Caco-2 (cell line): ENCODE measurements around the gene NPAS3. TPM values are rescaled to one million over a fixed set of nuclear protein-coding genes. Genes with fewer than 3 reads are reported as not detected.

Experiments
- BruUV-seq: library from RNA; stranded (reverse); fragments of 400-500 nt; replicated peaks from 2 replicates; lab custom pipeline; 2021; lab: Mats Ljungman, UMichigan
- CTCF ChIA-PET: fragments of 300-600 bp; sonication (Branson Sonifier 250); formaldehyde crosslinking; loops from one replicate; lab custom pipeline; 2022; ENCODE audit warnings: antibody characterized with exemption; lab: Charles Lee
- POLR2A ChIA-PET: fragments of 300-600 bp; sonication (Branson Sonifier 250); formaldehyde crosslinking; loops from one replicate; lab custom pipeline; 2022; ENCODE audit warnings: antibody characterized with exemption; lab: Charles Lee
- DNase-seq, 2 experiments: peaks; one replicate each; pipeline versions ENCODE4 v3.0.0 to v3.0.0-alpha.2; 2020 to 2022
- H3K27me3 ChIP-seq: replicated peaks from 2 replicates; pipeline ENCODE4 v1.6.0; 2011; ENCODE audit warnings: low read length; ENCODE audit not compliant: control insufficient read depth, insufficient read depth
- H3K36me3 ChIP-seq: 2 replicates; pipeline ENCODE4 v1.5.1; 2011; ENCODE audit warnings: low read length; ENCODE audit not compliant: control insufficient read depth, insufficient read depth
- H3K4me1 ChIP-seq: fragments of 250-450 bp; sonication (Bioruptor Pico); 2 replicates; pipeline ENCODE4 v1.5.1; 2020; ENCODE audit warnings: mild to moderate bottlenecking
- H3K4me3 ChIP-seq: 2 replicates; pipeline ENCODE4 v1.5.1; 2011; ENCODE audit warnings: low read depth, mild to moderate bottlenecking, control low read depth, low read length
- H3K9me3 ChIP-seq: fragments of 250-450 bp; sonication (Bioruptor Pico); 2 replicates; pipeline ENCODE4 v1.5.1; 2020; ENCODE audit warnings: mild to moderate bottlenecking, moderate library complexity
- H3K27ac Mint-ChIP-seq: one replicate; pipeline ENCODE4 v1.8.0; 2022; ENCODE audit warnings: mixed read lengths; ENCODE audit not compliant: unreplicated experiment
- H3K27me3 Mint-ChIP-seq: one replicate; pipeline ENCODE4 v1.8.0; 2022; ENCODE audit warnings: mixed read lengths; ENCODE audit not compliant: insufficient read depth, unreplicated experiment
- H3K36me3 Mint-ChIP-seq: one replicate; pipeline ENCODE4 v1.8.0; 2022; ENCODE audit warnings: mild to moderate bottlenecking, mixed read lengths; ENCODE audit not compliant: insufficient read depth, unreplicated experiment
- H3K4me1 Mint-ChIP-seq: one replicate; pipeline ENCODE4 v1.8.0; 2022; ENCODE audit warnings: low read depth, mixed read lengths; ENCODE audit not compliant: unreplicated experiment
- H3K4me3 Mint-ChIP-seq: one replicate; pipeline ENCODE4 v1.8.0; 2022; ENCODE audit warnings: mild to moderate bottlenecking, moderate library complexity, mixed read lengths; ENCODE audit not compliant: unreplicated experiment
- H3K9me3 Mint-ChIP-seq: one replicate; pipeline ENCODE4 v1.8.0; 2022; ENCODE audit warnings: mixed read lengths; ENCODE audit not compliant: unreplicated experiment
- intact Hi-C: fragments of 100-400 bp; cut with micrococcal nuclease; formaldehyde crosslinking; loops from one replicate; pipeline ENCODE4 v1.10.0; 2022; ENCODE audit not compliant: unreplicated experiment
- total RNA-seq: library from RNA; stranded (reverse); gene quantifications from 2 replicates; pipeline ENCODE4 v1.2.3, GENCODE V29; 2022
- TF ChIP-seq, protein P1 (sequence below), 2 experiments: fragments of 200-600 bp in 1 of 2; IDR thresholded peaks; 1 replicate in 1 of 2; 2 replicates in 1 of 2; pipeline versions ENCODE4 v1.5.1 to v1.8.0; 2011 to 2022; ENCODE audit warnings: antibody characterized with exemption in 1 of 2, control low read depth in 1 of 2, inconsistent platforms in 1 of 2, low read depth in 1 of 2, low read length in 1 of 2, mild to moderate bottlenecking in 1 of 2, moderate library complexity in 1 of 2; ENCODE audit not compliant: insufficient read depth in 1 of 2, severe bottlenecking in 1 of 2, unreplicated experiment in 1 of 2

The NPAS3 gene
- total RNA-seq, 1 experiment from 2014 or later: not detected

DNA sequence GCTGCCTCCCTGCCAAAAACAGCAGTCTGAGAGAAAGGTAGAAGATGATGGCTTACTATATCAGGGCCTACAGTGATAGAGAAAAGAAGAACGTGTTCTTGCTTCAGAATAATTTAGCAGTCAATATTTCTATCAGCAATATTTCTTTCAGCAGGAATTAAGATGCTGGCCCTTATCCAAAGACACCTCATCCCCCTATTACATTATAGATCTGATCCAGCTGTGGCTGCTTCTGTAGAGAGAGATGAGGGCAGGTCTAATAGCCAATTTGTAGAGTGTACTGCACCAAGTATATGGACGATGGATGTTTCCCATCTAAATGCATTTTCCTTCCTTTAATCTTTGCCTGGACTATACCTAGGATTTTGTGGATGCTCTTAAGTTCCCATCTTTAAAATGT lies 451.7 kb downstream of the NPAS3 start:
- Mint-ChIP-seq H3K9me3 (no peaks in the 10 kb centered on the region), H3K36me3 (no peaks in the 10 kb centered on the region), H3K4me3 (no peak overlapping the region), H3K4me1 (peaks cover 16% of the 10 kb centered on the region), H3K27ac (no peak overlapping the region), H3K27me3 (no peaks in the 10 kb centered on the region)
- BruUV-seq: no TSS peak
- intact Hi-C loops: no loop called here
- TF ChIP-seq, protein P1, sequence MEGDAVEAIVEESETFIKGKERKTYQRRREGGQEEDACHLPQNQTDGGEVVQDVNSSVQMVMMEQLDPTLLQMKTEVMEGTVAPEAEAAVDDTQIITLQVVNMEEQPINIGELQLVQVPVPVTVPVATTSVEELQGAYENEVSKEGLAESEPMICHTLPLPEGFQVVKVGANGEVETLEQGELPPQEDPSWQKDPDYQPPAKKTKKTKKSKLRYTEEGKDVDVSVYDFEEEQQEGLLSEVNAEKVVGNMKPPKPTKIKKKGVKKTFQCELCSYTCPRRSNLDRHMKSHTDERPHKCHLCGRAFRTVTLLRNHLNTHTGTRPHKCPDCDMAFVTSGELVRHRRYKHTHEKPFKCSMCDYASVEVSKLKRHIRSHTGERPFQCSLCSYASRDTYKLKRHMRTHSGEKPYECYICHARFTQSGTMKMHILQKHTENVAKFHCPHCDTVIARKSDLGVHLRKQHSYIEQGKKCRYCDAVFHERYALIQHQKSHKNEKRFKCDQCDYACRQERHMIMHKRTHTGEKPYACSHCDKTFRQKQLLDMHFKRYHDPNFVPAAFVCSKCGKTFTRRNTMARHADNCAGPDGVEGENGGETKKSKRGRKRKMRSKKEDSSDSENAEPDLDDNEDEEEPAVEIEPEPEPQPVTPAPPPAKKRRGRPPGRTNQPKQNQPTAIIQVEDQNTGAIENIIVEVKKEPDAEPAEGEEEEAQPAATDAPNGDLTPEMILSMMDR (IDR thresholded peaks at IDR 0.05; ENCODE audit: insufficient read depth in 1 of 2, low read depth in 1 of 2, low read length in 1 of 2, severe bottlenecking in 1 of 2, unreplicated experiment in 1 of 2): no peak
- ChIA-PET POLR2A (no interaction called here), CTCF (no interaction called here)
- DNase-seq: no peak
- 0 out of 2 replicates have a peak, but pooled peaks cover 4% of the 10 kb centered on the region for H3K4me1 ChIP-seq
- no peaks in the 10 kb centered on the region for H3K27me3 ChIP-seq
- no peak overlapping the region for H3K4me3 ChIP-seq
- no peaks in the 10 kb centered on the region for H3K36me3 ChIP-seq
- 0 out of 2 replicates have a peak, but pooled peaks cover 4% of the 10 kb centered on the region for H3K9me3 ChIP-seq

DNA sequence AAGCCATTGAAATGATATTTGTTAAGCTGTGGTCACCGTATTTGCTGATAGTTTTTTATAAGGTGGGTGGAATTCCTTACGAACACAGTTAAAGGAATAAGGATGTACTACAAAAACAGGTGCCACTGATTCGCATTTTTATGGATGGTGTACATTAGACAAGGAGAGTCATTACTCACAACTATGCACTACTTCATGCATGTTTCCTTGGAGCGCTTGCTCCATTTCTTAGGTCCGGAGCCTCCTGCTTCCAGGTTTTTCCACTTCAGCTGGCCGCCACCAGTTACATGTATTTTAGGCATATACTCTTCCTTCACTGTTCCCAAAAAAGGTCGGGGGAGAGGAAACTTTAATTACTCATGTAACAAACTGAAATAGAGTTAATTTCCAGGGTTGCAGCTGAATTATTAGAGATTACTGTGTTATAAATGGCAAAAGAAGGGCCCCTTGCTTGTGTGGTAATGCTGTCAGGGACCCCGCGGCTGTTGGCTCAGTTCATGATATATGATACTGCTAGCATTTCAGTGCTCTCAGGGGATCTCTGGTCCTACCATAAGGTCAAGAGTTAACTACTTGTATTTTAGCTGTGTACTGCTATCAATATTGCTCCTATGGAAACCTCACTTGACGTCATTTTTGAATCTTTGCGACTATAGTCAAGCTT lies 454.7 kb downstream of the NPAS3 start:
- DNase-seq: no peak
- H3K9me3 Mint-ChIP-seq: no peaks in the 10 kb centered on the region
- no peaks in the 10 kb centered on the region for H3K27me3 Mint-ChIP-seq
- Histone ChIP-seq H3K4me1 (peaks cover 4% of the 10 kb centered on the region; the same call in 1 of the 2 replicates), H3K27me3 (no peaks in the 10 kb centered on the region), H3K4me3 (no peak overlapping the region), H3K36me3 (no peaks in the 10 kb centered on the region), H3K9me3 (0 out of 2 replicates have a peak, but pooled peaks cover 4% of the 10 kb centered on the region)
- ChIA-PET CTCF (no interaction called here), POLR2A (no interaction called here)
- H3K27ac Mint-ChIP-seq: no peak overlapping the region
- peaks cover 18% of the 10 kb centered on the region for H3K4me1 Mint-ChIP-seq
- no peak overlapping the region for H3K4me3 Mint-ChIP-seq
- intact Hi-C loops: no loop called here
- no peaks in the 10 kb centered on the region for H3K36me3 Mint-ChIP-seq
- TF ChIP-seq, protein P1 (IDR thresholded peaks at IDR 0.05; ENCODE audit: insufficient read depth in 1 of 2, low read depth in 1 of 2, low read length in 1 of 2, severe bottlenecking in 1 of 2, unreplicated experiment in 1 of 2): no peak
- no TSS peak for BruUV-seq

DNA sequence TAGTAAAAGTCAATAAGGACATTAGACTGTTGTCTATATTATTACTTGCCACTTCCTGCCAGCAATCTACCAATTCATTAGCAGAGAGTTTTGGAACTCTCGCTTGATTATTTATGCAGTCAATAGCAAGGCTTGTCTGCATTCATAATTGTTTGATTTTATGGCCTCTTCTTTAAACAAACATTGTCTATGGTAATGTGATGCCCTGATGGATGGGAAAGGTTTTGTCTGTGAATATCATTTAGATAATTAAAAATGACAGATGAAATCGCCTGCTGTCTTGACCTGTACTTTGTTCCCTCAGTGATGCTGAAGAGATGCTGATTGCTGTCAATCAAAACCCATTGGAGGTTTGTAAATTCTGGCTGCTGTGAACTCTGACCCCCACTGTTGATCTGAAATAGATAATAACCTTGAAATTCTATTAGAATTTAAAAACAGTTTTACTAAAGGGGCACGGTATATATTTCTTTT lies 455.3 kb downstream of the NPAS3 start:
- H3K4me1 ChIP-seq: peaks cover 4% of the 10 kb centered on the region; the same call in 1 of the 2 replicates
- H3K36me3 ChIP-seq: no peaks in the 10 kb centered on the region
- Mint-ChIP-seq H3K4me3 (no peak overlapping the region), H3K27ac (no peak overlapping the region), H3K4me1 (peaks cover 18% of the 10 kb centered on the region), H3K9me3 (no peaks in the 10 kb centered on the region), H3K27me3 (no peaks in the 10 kb centered on the region), H3K36me3 (no peaks in the 10 kb centered on the region)
- ChIA-PET CTCF (no interaction called here), POLR2A (no interaction called here)
- intact Hi-C loops: no loop called here
- no peaks in the 10 kb centered on the region for H3K27me3 ChIP-seq
- TF ChIP-seq, protein P1 (IDR thresholded peaks at IDR 0.05; ENCODE audit: insufficient read depth in 1 of 2, low read depth in 1 of 2, low read length in 1 of 2, severe bottlenecking in 1 of 2, unreplicated experiment in 1 of 2): no peak
- H3K4me3 ChIP-seq: no peak overlapping the region
- no peak for DNase-seq
- BruUV-seq: no TSS peak
- H3K9me3 ChIP-seq: 0 out of 2 replicates have a peak, but pooled peaks cover 4% of the 10 kb centered on the region
